Parathyroid adenoma (tissue), 2 donors: ENCODE measurements around the gene RASL12.

Experiments used
- H2AFZ ChIP-seq: fragments of 300-600 bp; sonication (generic); one replicate; pipeline ENCODE4 v1.7.0; 2017; ENCODE audit warnings: antibody characterized with exemption, mild to moderate bottlenecking
- H3K27ac ChIP-seq: fragments of 300-600 bp; sonication (generic); one replicate; pipeline ENCODE4 v1.7.0; 2017
- H3K27me3 ChIP-seq: fragments of 300-600 bp; sonication (generic); one replicate; pipeline ENCODE4 v1.7.0; 2017; ENCODE audit warnings: low read length; ENCODE audit not compliant: control insufficient read depth, insufficient read depth
- H3K36me3 ChIP-seq: fragments of 300-600 bp; sonication (generic); one replicate; pipeline ENCODE4 v1.7.0; 2017; ENCODE audit warnings: low read length; ENCODE audit not compliant: control insufficient read depth, insufficient read depth
- H3K4me1 ChIP-seq: fragments of 300-600 bp; sonication (generic); one replicate; pipeline ENCODE4 v1.7.0; 2017; ENCODE audit warnings: control low read depth
- H3K4me2 ChIP-seq: fragments of 300-600 bp; sonication (generic); one replicate; pipeline ENCODE4 v1.7.0; 2017; ENCODE audit warnings: low read length
- H3K4me3 ChIP-seq: fragments of 300-600 bp; sonication (generic); one replicate; pipeline ENCODE4 v1.7.0; 2017; ENCODE audit warnings: low read depth, low read length
- H3K79me2 ChIP-seq: fragments of 300-600 bp; sonication (generic); one replicate; pipeline ENCODE4 v1.7.0; 2017; ENCODE audit warnings: control low read depth
- H3K9ac ChIP-seq: fragments of 300-600 bp; sonication (generic); one replicate; pipeline ENCODE4 v1.7.0; 2017; ENCODE audit warnings: mild to moderate bottlenecking
- H3K9me3 ChIP-seq: fragments of 300-600 bp; sonication (generic); one replicate; pipeline ENCODE4 v1.7.0; 2017; ENCODE audit warnings: low read length; ENCODE audit not compliant: control insufficient read depth
- CTCF ChIP-seq: fragments of 300-600 bp; sonication (generic); IDR thresholded peaks from one replicate; pipeline ENCODE4 v1.7.0; 2017; ENCODE audit warnings: antibody characterized with exemption, mild to moderate bottlenecking
- donor health status: primary hyperparathyroidism.

Gene RASL12

GRCh38 chr15:65092911-65093792 lies 25.4 kb upstream of the RASL12 start:
- Histone ChIP-seq H3K4me3 (no peak overlapping the region), H3K4me2 (no peak overlapping the region), H3K79me2 (no peaks in the 10 kb centered on the region), H3K36me3 (no peaks in the 10 kb centered on the region), H3K27me3 (no peaks in the 10 kb centered on the region), H3K9ac (no peak overlapping the region), H2AFZ (no peak overlapping the region), H3K27ac (no peak overlapping the region), H3K9me3 (no peaks in the 10 kb centered on the region), H3K4me1 (no peaks in the 10 kb centered on the region)
- TF ChIP-seq CTCF: no peak

- no peak overlapping the region for H3K27ac ChIP-seq
- no peak overlapping the region for H3K9ac ChIP-seq
- no peaks in the 10 kb centered on the region for H3K4me1 ChIP-seq
These were observed 24.4 kb upstream of the RASL12 start for GRCh38 chr15:65091946-65092770.

GRCh38 chr15:65089206-65089824 lies 21.5 kb upstream of the RASL12 start:
- Histone ChIP-seq H3K36me3 (no peaks in the 10 kb centered on the region), H3K27me3 (no peaks in the 10 kb centered on the region), H3K27ac (no peak overlapping the region), H3K4me1 (no peaks in the 10 kb centered on the region), H3K9me3 (no peaks in the 10 kb centered on the region), H3K4me3 (no peak overlapping the region), H3K9ac (no peak overlapping the region), H3K79me2 (no peaks in the 10 kb centered on the region), H3K4me2 (no peak overlapping the region), H2AFZ (no peak overlapping the region)
- no peak for TF ChIP-seq CTCF

More at GRCh38 chr15:65091946-65092770, 24.4 kb upstream of the RASL12 start:
- no peaks in the 10 kb centered on the region for H3K9me3 ChIP-seq
- no peak overlapping the region for H2AFZ ChIP-seq
- no peaks in the 10 kb centered on the region for H3K36me3 ChIP-seq
- H3K4me2 ChIP-seq: no peak overlapping the region
- H3K4me3 ChIP-seq: no peak overlapping the region
- no peak for TF ChIP-seq CTCF
- no peaks in the 10 kb centered on the region for H3K79me2 ChIP-seq
- H3K27me3 ChIP-seq: no peaks in the 10 kb centered on the region

DNA sequence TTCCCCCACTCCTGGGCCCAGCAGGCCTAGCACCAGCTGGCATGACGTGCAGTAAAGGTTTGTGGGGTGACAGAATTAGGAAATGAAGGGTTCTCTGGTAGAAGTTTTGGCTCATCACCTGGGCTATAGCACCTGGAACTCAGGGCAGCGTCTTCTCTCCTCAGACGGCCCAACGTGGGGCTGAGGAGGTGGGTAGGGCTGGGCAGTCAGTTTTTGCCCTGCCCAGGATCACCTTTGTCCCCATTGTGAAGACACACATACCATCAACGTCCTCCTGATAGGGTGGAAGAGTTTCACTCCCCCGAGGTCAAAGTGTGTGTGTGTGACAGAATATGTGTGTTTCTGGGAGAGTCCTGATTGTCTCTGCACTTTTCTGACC lies 20.8 kb upstream of the RASL12 start:
- Histone ChIP-seq H3K4me3 (no peak overlapping the region), H3K27me3 (no peaks in the 10 kb centered on the region), H3K79me2 (no peaks in the 10 kb centered on the region), H2AFZ (no peak overlapping the region), H3K9ac (no peak overlapping the region), H3K36me3 (no peaks in the 10 kb centered on the region), H3K4me1 (no peaks in the 10 kb centered on the region), H3K9me3 (no peaks in the 10 kb centered on the region), H3K4me2 (no peak overlapping the region), H3K27ac (no peak overlapping the region)
- no peak for TF ChIP-seq CTCF
